ENCODE measurements around the gene CTNND2. TPM values are rescaled to one million over a fixed set of nuclear protein-coding genes. Genes with fewer than 3 reads are reported as not detected.

The CTNND2 gene
- total and polyA plus RNA-seq, 4 donors, result 0.05 to 0.50 (median 0.27) TPM

GRCh38 chr5:11422342-11422741, 481.9 kb downstream of the CTNND2 start:
- Histone ChIP-seq H3K27ac (ENCODE audit: low read depth in 1 of 2, low read length in 2 of 2) (no peak overlapping the region), H3K9ac (ENCODE audit: low read depth in 1 of 2, low read length in 2 of 2) (no peak overlapping the region), H3K4me3 (ENCODE audit: low read depth in 1 of 3, low read length in 3 of 3) (no peak overlapping the region), H3K9me3 (ENCODE audit: control insufficient read depth in 4 of 4, low read length in 3 of 4) (peaks cover 0 to 5% (median 0%) of the 10 kb centered on the region in 4 donors), H3K27me3 (ENCODE audit: control insufficient read depth in 4 of 4, insufficient read depth in 4 of 4, low read length in 3 of 4) (no peaks in the 10 kb centered on the region), H3K36me3 (ENCODE audit: control insufficient read depth in 4 of 4, insufficient read depth in 3 of 4, low read depth in 1 of 4, low read length in 3 of 4) (no peaks in the 10 kb centered on the region), H3K4me1 (ENCODE audit: control insufficient read depth in 4 of 4, insufficient read depth in 4 of 4, low read length in 3 of 4) (no peaks in the 10 kb centered on the region)
- TF ChIP-seq REST (IDR thresholded peaks at IDR 0.05), result no peak
- no peak for TF ChIP-seq MAX (IDR thresholded peaks at IDR 0.05)
- no peak for TF ChIP-seq ZBTB33 (IDR thresholded peaks at IDR 0.05)
- TF ChIP-seq NR2F2 (IDR thresholded peaks at IDR 0.05), result no peak
- TF ChIP-seq FOXA1 (IDR thresholded peaks at IDR 0.05), result no peak
- no peak for TF ChIP-seq HNF4A (conservative IDR thresholded peaks at IDR 0.05)
- no peak for TF ChIP-seq HNF4G (IDR thresholded peaks at IDR 0.05)
- no peak for TF ChIP-seq CTCF (IDR thresholded peaks at IDR 0.05; ENCODE audit: low read depth, low read length, missing input control)
- TF ChIP-seq TAF1 (conservative IDR thresholded peaks at IDR 0.05), result no peak
- no peak for TF ChIP-seq JUND (IDR thresholded peaks at IDR 0.05)
- no peak for TF ChIP-seq EGR1 (IDR thresholded peaks at IDR 0.05; ENCODE audit: low read depth in 2 of 2)
- no peak for TF ChIP-seq FOXA2 (IDR thresholded peaks at IDR 0.05)
- TF ChIP-seq RAD21 (IDR thresholded peaks at IDR 0.05), result no peak
- no peak for TF ChIP-seq SP1 (IDR thresholded peaks at IDR 0.05)
- TF ChIP-seq GABPA (IDR thresholded peaks at IDR 0.05 in 1 of 2, conservative IDR thresholded peaks at IDR 0.05 in 1 of 2), result no peak
- no peak for TF ChIP-seq YY1 (IDR thresholded peaks at IDR 0.05)
- no peak for TF ChIP-seq ATF3 (IDR thresholded peaks at IDR 0.05)
- WGBS, result 91% methylated on average over 6 of the region's 6 CpGs
- no peak for DNase-seq (ENCODE audit: low spot score)

GRCh38 chr5:11420969-11421368, 483.3 kb downstream of the CTNND2 start:
- H3K27me3 ChIP-seq (ENCODE audit: control insufficient read depth in 4 of 4, insufficient read depth in 4 of 4, low read length in 3 of 4), result no peaks in the 10 kb centered on the region
- H3K27ac ChIP-seq (ENCODE audit: low read depth in 1 of 2, low read length in 2 of 2), result no peak overlapping the region
- H3K9ac ChIP-seq (ENCODE audit: low read depth in 1 of 2, low read length in 2 of 2), result no peak overlapping the region
- 90% methylated on average over 2 of the region's 2 CpGs for WGBS
- DNase-seq (ENCODE audit: low spot score), result no peak
- H3K4me3 ChIP-seq (ENCODE audit: low read depth in 1 of 3, low read length in 3 of 3), result no peak overlapping the region
- H3K36me3 ChIP-seq (ENCODE audit: control insufficient read depth in 4 of 4, insufficient read depth in 3 of 4, low read depth in 1 of 4, low read length in 3 of 4), result no peaks in the 10 kb centered on the region
- peaks cover 0 to 5% (median 0%) of the 10 kb centered on the region in 4 donors for H3K9me3 ChIP-seq (ENCODE audit: control insufficient read depth in 4 of 4, low read length in 3 of 4)
- H3K4me1 ChIP-seq (ENCODE audit: control insufficient read depth in 4 of 4, insufficient read depth in 4 of 4, low read length in 3 of 4), result no peaks in the 10 kb centered on the region
- TF ChIP-seq YY1 (IDR thresholded peaks at IDR 0.05) (no peak), EGR1 (IDR thresholded peaks at IDR 0.05; ENCODE audit: low read depth in 2 of 2) (no peak), GABPA (IDR thresholded peaks at IDR 0.05 in 1 of 2, conservative IDR thresholded peaks at IDR 0.05 in 1 of 2) (no peak), ZBTB33 (IDR thresholded peaks at IDR 0.05) (no peak), HNF4A (conservative IDR thresholded peaks at IDR 0.05) (no peak), FOXA1 (IDR thresholded peaks at IDR 0.05) (no peak), SP1 (IDR thresholded peaks at IDR 0.05) (no peak), NR2F2 (IDR thresholded peaks at IDR 0.05) (no peak), HNF4G (IDR thresholded peaks at IDR 0.05) (no peak), RAD21 (IDR thresholded peaks at IDR 0.05) (no peak), ATF3 (IDR thresholded peaks at IDR 0.05) (no peak), REST (IDR thresholded peaks at IDR 0.05) (no peak), TAF1 (conservative IDR thresholded peaks at IDR 0.05) (no peak)
